SK-N-SH treated with all-trans-retinoic acid at 6 μM for 48 hours (cell line): Measurements from ENCODE around the gene REXO1.

Experiments used
- ATAC-seq: fragments of 200-7000 bp; cut with Tn5 transposase; 3 replicates; pipeline ENCODE4 v1.9.1; 2020; ENCODE audit warnings: mild to moderate bottlenecking, moderate library complexity
- BACH2 ChIP-seq: fragments of 250-450 bp; sonication (Bioruptor Pico); IDR thresholded peaks from 2 replicates; pipeline ENCODE4 v1.9.0; 2021; ENCODE audit warnings: mild to moderate bottlenecking, borderline replicate concordance
- CREB5 ChIP-seq: fragments of 250-450 bp; sonication (Bioruptor Pico); IDR thresholded peaks from 2 replicates; pipeline ENCODE4 v1.5.1; 2020; ENCODE audit warnings: low read depth, mild to moderate bottlenecking, moderate library complexity
- ESRRG ChIP-seq: fragments of 250-450 bp; sonication (Bioruptor Pico); IDR thresholded peaks from 2 replicates; pipeline ENCODE4 v1.6.1; 2021; ENCODE audit warnings: mild to moderate bottlenecking
- GLIS3 ChIP-seq: fragments of 250-450 bp; sonication (Bioruptor Pico); IDR thresholded peaks from 2 replicates; pipeline ENCODE4 v1.5.0; 2020; ENCODE audit warnings: mild to moderate bottlenecking, moderate library complexity
- ISL1 ChIP-seq: fragments of 250-450 bp; sonication (Bioruptor Pico); IDR thresholded peaks from 2 replicates; pipeline ENCODE4 v2.1.2; 2022; ENCODE audit warnings: mild to moderate bottlenecking, moderate library complexity
- OSR1 ChIP-seq: fragments of 250-450 bp; sonication (Bioruptor Pico); IDR thresholded peaks from 2 replicates; pipeline ENCODE4 v1.8.0; 2022; ENCODE audit warnings: moderate library complexity, mild to moderate bottlenecking, inconsistent platforms
- PATZ1 ChIP-seq: fragments of 250-450 bp; sonication (Bioruptor Pico); IDR thresholded peaks from 2 replicates; pipeline ENCODE4 v1.8.0; 2020; ENCODE audit warnings: mild to moderate bottlenecking, moderate library complexity, borderline replicate concordance
- PPARA ChIP-seq: fragments of 250-450 bp; sonication (Bioruptor Pico); IDR thresholded peaks from 2 replicates; pipeline ENCODE4 v1.5.0; 2020; ENCODE audit warnings: mild to moderate bottlenecking, borderline replicate concordance
- RARB ChIP-seq: fragments of 250-450 bp; sonication (Bioruptor Pico); IDR thresholded peaks from 2 replicates; pipeline ENCODE4 v1.8.0; 2021; ENCODE audit warnings: mild to moderate bottlenecking, moderate library complexity
- SNAI2 ChIP-seq: fragments of 250-450 bp; sonication (Bioruptor Pico); IDR thresholded peaks from 2 replicates; pipeline ENCODE4 v1.5.0; 2020; ENCODE audit warnings: mild to moderate bottlenecking, moderate library complexity
- TCF4 ChIP-seq: fragments of 250-450 bp; sonication (Bioruptor Pico); IDR thresholded peaks from 2 replicates; pipeline ENCODE4 v1.8.0; 2021; ENCODE audit warnings: mild to moderate bottlenecking, moderate library complexity, borderline replicate concordance
- TOX ChIP-seq: fragments of 250-450 bp; sonication (Bioruptor Pico); IDR thresholded peaks from 2 replicates; pipeline ENCODE4 v1.8.0; 2021; ENCODE audit warnings: mild to moderate bottlenecking, moderate library complexity, borderline replicate concordance
- TSHZ2 ChIP-seq: fragments of 250-450 bp; sonication (Bioruptor Pico); IDR thresholded peaks from 2 replicates; pipeline ENCODE4 v1.5.0; 2020; ENCODE audit warnings: mild to moderate bottlenecking, moderate library complexity
- ZC3H10 ChIP-seq: fragments of 250-450 bp; sonication (Bioruptor Pico); IDR thresholded peaks from 2 replicates; pipeline ENCODE4 v1.5.1; 2021; ENCODE audit warnings: mild to moderate bottlenecking, moderate library complexity
- ZFP3 ChIP-seq: fragments of 250-450 bp; sonication (Bioruptor Pico); IDR thresholded peaks from 2 replicates; pipeline ENCODE4 v1.5.0; 2020; ENCODE audit warnings: mild to moderate bottlenecking, moderate library complexity
- ZFP30 ChIP-seq: fragments of 450-650 bp; formaldehyde crosslinking; IDR thresholded peaks from 2 replicates; pipeline ENCODE4 v1.5.0; 2022; ENCODE audit warnings: mild to moderate bottlenecking, moderate library complexity
- ZNF565 ChIP-seq: fragments of 450-650 bp; formaldehyde crosslinking; conservative IDR thresholded peaks from 2 replicates; pipeline ENCODE4 v1.5.0; 2020; ENCODE audit warnings: low read depth, mild to moderate bottlenecking, moderate library complexity
- ZNF70 ChIP-seq: fragments of 450-650 bp; formaldehyde crosslinking; IDR thresholded peaks from 2 replicates; pipeline ENCODE4 v1.5.0; 2020; ENCODE audit warnings: mild to moderate bottlenecking, moderate library complexity
- ZNF8 ChIP-seq: fragments of 450-650 bp; formaldehyde crosslinking; IDR thresholded peaks from 2 replicates; pipeline ENCODE4 v1.5.0; 2020; ENCODE audit warnings: mild to moderate bottlenecking, moderate library complexity
- TF ChIP-seq, protein P1 (sequence below): fragments of 250-450 bp; sonication (Bioruptor Pico); IDR thresholded peaks from 2 replicates; pipeline ENCODE4 v1.5.1; 2021; ENCODE audit warnings: mild to moderate bottlenecking, moderate library complexity

Gene REXO1

DNA sequence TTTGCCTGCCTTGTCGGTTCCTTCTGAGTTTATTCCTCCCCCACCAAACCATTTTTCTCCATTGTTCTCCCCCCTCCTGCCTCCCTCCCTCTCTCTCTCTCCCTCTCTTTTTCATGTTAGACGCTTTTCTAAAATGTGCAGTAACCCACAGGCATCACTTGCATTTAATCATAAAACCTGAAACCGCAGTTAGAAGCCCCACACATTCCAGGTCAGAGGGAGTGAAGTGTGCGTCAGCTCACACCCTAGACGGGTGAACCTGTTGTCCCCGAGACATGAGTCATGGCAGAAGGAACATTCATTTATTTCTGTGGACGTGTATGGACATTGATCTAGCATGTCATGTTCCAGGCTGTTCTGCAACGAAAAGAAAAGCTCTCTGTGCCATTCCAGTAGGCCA is 75.1 kb downstream of the REXO1 start:
- TF ChIP-seq, protein P1, sequence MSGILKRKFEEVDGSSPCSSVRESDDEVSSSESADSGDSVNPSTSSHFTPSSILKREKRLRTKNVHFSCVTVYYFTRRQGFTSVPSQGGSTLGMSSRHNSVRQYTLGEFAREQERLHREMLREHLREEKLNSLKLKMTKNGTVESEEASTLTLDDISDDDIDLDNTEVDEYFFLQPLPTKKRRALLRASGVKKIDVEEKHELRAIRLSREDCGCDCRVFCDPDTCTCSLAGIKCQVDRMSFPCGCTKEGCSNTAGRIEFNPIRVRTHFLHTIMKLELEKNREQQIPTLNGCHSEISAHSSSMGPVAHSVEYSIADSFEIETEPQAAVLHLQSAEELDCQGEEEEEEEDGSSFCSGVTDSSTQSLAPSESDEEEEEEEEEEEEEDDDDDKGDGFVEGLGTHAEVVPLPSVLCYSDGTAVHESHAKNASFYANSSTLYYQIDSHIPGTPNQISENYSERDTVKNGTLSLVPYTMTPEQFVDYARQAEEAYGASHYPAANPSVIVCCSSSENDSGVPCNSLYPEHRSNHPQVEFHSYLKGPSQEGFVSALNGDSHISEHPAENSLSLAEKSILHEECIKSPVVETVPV (CRISPR knock-in tag) = no peak
- TF ChIP-seq TSHZ2 (CRISPR knock-in tag) = no peak
- TF ChIP-seq ESRRG (CRISPR knock-in tag) = no peak
- TF ChIP-seq ISL1 (CRISPR knock-in tag) = no peak
- TF ChIP-seq SNAI2 (CRISPR knock-in tag) = no peak
- no peak for TF ChIP-seq ZFP3 (CRISPR knock-in tag)
- TF ChIP-seq ZNF565 (CRISPR knock-in tag) = no peak
- no peak for TF ChIP-seq PATZ1 (CRISPR knock-in tag)
- no peak for TF ChIP-seq BACH2
- TF ChIP-seq ZC3H10 = no peak
- no peak for TF ChIP-seq RARB
- TF ChIP-seq OSR1 (CRISPR knock-in tag) = no peak
- no peak for TF ChIP-seq ZNF70 (CRISPR knock-in tag)
- TF ChIP-seq PPARA = no peak
- TF ChIP-seq CREB5 (CRISPR knock-in tag) = no peak
- TF ChIP-seq TCF4 (CRISPR knock-in tag) = no peak
- no peak for TF ChIP-seq ZNF8
- peak; percentile 28; the same call in 1 of the 3 replicates for ATAC-seq

- TF ChIP-seq, protein P1 (CRISPR knock-in tag) = no peak
- TF ChIP-seq ZNF70 (CRISPR knock-in tag) = no peak
- no peak for TF ChIP-seq PPARA
- no peak for TF ChIP-seq CREB5 (CRISPR knock-in tag)
- no peak for TF ChIP-seq ISL1 (CRISPR knock-in tag)
- no peak for TF ChIP-seq RARB
- TF ChIP-seq BACH2 = no peak
- no peak for TF ChIP-seq TOX (CRISPR knock-in tag)
- TF ChIP-seq ZNF565 (CRISPR knock-in tag) = no peak
- no peak for TF ChIP-seq ZFP30 (CRISPR knock-in tag)
- TF ChIP-seq TSHZ2 (CRISPR knock-in tag) = no peak
- no peak for TF ChIP-seq ZC3H10
- TF ChIP-seq SNAI2 (CRISPR knock-in tag) = no peak
- no peak for TF ChIP-seq ZFP3 (CRISPR knock-in tag)
- no peak for TF ChIP-seq TCF4 (CRISPR knock-in tag)
- TF ChIP-seq GLIS3 (CRISPR knock-in tag) = no peak
- no peak for ATAC-seq
These were observed 77.3 kb downstream of the REXO1 start for GRCh38 chr19:1770866-1771576.
